DMS 273 (cell line): Measurements from ENCODE around the gene RFT1.

Source experiments
- DNase-seq: peaks from one replicate; lab custom pipeline; 2025; ENCODE audit not compliant: unreplicated experiment; lab: John Stamatoyannopoulos, UW

The RFT1 gene

DNA sequence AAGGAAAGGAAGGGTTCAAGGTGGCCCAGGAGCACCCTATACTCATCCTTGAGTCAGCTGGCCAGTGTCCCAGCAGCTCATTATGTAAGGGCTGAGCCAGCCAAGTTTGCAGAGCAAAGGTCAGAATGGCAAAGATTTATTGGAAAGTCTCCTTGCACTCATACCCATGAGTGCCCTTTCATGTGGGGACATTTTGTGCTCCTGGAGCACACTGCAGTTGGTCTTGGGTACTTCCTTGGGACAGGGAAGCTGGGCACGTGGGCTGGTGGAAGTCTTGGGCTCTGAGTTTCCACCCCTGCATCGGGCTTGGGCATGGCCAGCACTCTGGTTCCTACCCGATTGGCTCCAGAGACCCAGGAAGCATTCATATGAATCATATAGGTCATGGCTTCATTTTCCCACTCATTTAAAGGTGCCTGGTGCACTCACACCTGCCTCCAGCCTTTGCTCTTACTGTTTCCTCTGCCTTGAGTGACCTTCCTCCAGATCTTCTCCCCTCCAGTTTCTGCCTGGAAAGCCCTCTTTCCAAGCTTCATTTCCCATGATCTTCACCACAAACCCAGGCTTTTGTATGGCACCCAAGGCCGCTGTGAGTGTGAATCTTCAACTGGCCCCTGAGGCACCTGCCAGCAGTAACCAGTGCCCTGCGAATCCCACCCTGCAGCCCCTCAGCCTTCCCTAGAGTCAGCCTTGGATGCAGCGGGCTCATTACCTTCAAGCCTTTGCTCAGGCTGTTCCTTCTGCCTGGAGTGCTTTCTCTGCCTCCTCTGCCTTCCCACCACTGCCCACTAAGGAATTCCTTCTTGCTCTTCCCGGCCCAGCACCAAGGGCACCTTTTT, 20.2 kb upstream of the RFT1 start:
- no peak for DNase-seq

GRCh38 chr3:53149699-53150098, 19.5 kb upstream of the RFT1 start:
- DNase-seq, result no peak

DNA sequence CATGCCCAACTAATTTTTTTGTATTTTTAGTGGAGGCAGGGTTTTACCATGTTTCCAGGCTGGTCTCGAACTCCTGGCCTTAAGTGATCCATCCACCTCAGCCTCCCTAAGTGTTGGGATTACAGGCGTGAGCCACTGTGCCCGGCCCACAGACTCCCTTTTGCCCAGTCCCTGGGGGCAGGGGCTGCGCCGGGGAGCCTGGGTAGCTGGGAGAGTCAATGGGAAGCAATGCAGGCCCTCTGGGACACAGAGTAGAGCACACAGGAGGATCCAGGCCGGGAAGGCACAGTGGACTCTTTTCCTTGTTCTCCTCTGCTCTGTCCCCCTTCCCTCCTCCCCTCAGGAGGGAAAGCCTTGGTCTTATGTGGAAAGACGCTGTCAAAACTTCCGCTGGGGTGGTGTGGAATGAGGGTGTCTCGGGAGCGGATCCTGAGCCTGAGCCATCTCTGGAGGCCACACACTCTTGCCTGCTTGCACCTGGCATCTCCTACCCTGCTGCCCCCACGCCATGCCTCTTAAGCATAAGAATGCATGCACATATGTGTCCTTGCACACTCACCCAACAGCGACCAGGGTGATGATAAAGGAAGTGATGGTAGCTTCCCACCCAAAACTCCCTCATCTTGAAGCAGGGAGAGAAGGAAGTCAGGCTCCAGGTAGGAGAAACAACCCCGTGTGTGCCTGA, 18.9 kb upstream of the RFT1 start:
- no peak for DNase-seq

DNA sequence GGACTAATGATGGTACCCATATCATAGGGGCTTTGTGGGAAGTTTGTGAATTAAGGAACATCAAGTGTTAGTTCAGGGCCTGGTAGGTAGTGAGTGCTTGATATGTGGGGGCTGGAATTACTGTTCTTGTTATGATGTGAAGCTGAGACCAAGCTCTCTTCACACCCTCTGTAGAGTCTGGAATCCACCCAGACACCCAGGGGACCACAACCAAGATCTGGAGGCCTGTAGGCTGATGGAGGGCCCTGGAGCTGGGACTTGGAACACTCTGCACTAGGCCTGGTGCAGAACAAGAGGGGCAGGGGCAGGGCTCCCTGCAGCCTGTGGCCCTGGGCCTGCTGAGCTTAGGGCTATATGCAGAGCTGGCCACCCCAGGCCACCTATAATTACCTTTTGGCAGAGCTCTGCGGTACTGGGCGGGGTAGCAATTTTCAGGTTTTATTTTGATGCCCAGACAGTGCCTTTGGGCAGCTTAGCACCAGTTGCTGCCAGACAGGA, 17.7 kb upstream of the RFT1 start:
- DNase-seq, result no peak

- no peak for DNase-seq
Observed at GRCh38 chr3:53147151-53147902, 17.1 kb upstream of the RFT1 start.

DNA sequence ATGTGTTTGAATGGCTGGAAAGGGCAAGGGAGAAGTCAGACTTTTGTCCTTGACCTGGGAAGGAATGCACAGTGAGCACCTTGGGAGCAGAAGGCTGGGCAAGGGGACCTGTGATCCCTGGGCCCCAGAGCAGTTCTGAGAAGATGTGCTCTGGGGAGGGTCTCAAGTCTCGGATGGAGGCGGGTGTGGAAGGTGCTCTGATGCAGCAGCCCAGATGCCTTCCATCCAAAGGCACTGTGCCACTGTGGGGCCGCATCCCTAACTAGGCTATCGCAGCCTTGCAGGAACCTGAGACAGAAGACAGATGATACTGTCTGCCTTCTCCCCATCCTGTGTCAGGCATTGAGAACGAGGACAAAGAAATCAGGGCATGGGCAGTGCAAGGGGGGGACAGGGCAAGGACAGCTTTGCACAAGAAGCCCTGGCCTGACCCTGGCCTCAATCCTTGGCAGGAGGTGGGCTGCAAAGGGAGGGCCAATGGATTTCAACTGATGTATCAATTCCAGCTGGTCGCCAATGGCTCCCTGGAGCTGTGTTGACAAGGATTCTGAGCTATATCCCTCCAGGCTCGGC, 16.2 kb upstream of the RFT1 start:
- no peak for DNase-seq

DNA sequence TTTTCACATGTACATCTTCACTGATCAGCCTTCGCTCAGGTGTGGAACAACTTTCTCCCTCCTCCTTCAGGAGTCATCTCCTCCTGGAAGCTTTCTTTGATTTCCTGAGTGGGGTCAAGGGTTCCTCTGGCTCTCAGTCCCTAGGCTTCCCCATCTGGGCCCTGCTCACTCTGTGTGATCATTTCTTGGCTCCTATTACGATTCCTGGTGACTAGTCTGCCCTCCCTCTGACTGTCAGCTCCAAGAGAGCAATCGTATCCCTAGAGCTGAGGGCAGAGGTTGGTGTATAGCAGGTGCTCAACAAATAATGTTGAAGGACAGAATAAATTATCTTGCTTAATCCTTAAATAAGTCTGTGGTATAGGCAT, 15.5 kb upstream of the RFT1 start:
- DNase-seq, result no peak

DNA sequence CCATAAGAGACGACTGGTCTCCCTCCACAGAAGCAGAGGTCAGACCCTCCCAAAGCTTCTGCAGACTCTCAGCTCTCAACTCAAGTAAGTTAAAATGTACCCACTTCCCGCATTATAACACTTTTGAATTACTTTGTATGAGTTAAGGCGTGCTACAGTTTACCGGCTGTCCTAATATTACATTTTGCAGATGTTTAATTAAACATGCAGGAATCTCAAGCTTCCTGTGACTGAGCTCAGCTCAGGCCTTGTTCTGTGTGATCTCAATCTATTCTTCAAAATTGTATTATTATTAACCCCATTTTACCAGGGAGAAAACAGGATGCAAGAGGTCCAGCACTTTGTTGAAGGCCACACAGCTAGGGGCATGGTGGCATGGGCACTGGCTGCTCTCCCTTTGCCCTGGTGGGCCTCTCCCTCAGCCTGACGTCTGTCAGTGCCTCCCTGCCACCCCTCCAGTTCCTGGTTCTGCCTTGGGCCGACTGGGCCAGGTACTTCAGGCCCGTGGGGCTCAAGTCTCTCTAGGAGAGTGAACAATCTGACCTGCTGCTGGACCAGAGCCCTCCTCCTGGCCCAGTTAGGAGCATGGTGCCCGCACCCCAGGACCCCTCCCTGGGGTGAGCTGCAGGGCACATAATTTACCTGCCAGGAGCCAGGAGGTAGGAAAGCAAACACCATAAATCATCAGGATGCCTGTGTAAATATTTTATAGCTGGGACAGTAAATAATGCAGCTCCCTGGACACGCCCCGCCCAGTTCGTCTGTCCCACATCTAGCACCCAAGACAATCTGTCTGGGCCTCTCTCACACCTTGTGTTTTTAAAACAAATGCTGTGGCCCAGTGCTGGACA, 14.9 kb upstream of the RFT1 start:
- no peak for DNase-seq

GRCh38 chr3:53144446-53144845, 14.2 kb upstream of the RFT1 start:
- DNase-seq, result no peak

DNA sequence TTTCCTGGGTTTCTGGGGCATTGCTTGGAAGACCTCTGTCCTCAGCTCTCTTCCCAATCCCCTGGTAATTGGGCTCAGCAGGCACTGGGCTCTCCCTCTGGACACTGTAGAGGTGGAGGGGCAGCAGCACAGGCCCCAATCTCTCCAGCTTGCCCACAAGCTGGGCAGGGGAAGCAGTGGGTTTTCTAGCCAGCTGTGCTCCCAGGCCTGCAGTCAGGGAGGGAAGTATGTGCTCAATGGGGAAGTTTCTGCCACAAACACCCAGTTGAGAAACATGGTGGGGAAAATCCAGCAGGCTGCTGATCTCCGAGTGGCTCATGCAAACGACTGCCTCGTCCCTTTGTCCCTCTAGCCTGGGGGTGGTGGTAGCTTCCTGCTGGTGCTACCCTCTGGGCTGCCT, 12.8 kb upstream of the RFT1 start:
- no peak for DNase-seq

GRCh38 chr3:53140847-53141845, 10.9 kb upstream of the RFT1 start:
- no peak for DNase-seq

DNA sequence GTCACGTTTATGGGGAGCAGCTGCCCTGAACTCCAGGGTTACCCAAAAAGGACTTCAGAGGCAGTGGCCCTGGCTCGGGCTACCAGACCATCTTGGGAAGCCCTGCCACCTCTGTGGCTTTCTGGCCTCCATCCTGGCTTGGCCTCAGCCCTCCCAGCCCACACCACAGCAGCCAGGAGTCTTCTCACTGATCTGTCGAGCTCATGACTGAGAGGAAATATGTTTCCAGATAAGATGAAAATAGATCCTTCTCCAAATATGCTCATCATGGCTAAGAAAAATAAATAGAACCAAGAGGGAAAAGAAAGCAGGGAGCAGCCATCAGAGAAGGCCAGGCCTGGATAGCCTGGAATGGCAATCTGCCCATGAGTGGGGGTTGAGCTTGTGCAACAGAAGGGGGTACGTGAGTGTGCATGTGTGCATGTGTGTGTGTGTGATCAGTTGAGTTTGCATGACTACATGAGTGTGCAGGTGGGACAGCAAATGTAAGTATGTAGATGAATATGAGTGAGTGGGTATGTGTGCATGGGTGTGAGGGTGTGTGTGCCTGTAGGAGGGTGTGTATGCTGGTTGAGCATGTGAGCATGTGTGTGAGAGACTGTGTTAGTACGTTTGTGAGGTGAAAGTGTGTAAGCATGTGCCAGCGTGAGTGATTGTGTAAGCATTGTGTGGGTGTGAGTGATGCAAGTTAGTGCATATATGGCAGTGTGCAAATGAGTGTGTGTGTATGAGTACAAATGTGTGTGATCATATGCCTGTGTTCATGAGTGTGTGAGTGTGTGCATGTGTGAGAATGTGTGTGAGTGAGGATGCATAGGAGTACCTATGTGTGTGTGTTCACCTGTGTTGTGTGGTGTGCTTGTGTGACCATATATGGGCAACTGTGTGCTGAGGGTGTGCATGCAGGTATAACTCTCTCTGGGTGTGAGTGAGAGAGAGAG, 9.9 kb upstream of the RFT1 start:
- DNase-seq, result no peak

DNA sequence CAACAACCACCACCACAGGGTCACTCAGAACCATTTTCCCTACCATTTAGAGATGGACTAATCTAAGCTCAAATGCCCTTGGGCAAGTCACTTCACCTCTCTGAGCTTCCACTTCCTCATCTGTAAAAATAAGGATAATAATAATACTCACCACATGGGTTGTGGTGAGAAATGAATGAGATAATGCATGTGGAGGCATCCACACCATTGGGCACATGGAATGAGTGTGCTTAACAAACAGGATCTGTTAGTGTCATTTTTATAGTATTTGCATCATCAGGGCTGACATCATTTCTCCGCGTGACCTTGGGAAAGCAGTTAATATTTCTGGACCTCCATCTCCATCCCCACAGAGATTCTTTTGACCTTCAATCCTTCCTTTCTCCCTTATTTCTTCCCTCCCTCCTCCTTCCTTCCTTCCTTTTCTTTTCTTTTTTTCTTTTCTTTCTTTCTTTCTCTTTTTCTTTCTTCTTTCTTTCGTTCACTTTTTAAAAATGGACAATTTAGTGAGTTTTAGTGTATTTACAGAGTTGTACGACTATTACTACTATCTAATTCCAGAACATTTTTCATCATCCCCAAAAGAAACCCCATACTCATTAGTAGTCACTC, 7.7 kb upstream of the RFT1 start:
- DNase-seq, result no peak

- no peak for DNase-seq
Observed at GRCh38 chr3:53137221-53137620, 7.0 kb upstream of the RFT1 start.

DNA sequence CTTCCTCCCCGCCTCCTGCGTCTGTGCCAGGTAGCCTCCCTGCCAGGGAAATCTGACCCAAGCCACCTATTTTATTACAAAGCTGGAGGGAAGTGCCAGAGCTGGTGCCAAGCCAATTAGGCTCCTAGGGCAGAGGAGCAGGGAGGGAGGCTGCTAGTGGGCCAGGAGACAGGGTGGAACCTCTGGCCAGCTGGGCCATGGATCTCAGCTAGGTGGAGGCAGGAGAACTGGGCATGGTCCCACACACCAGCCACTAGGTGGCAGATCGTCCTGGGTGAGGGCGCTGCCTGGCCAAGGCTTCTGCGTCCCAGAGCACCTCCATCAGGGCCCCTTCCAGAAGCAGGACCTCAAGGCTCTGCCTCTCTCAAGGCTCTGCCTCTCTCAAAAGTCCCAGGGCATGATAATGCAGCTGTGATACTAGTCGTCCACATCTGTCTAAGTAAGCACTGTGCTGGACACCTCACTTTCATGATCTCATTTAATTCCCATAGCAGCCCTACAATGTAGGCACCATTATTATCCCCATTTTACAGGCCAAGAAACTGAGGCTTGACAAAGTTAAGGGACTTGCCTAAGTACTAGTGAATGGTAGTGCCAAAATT, 4.5 kb upstream of the RFT1 start:
- DNase-seq, result peak; percentile 80

DNA sequence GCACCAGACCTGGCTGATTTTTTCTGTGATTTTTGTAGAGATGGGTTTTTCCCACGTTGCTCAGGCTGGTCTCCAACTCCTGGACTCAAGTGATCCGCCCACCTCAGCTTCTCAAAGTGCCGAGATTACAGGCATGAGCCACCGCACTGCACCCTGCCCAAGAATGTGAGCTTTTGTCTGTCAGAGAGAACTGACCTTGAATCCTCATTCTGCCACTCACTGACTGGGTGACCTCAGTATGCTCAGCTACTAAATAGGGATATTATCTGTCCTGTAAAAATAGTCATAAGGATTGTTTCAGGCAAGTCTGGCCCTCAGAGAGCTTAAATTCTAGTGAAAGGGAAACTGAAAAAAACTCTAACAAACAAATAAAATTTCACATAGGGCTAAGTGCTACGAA, 2.1 kb upstream of the RFT1 start:
- DNase-seq, result no peak

DNA sequence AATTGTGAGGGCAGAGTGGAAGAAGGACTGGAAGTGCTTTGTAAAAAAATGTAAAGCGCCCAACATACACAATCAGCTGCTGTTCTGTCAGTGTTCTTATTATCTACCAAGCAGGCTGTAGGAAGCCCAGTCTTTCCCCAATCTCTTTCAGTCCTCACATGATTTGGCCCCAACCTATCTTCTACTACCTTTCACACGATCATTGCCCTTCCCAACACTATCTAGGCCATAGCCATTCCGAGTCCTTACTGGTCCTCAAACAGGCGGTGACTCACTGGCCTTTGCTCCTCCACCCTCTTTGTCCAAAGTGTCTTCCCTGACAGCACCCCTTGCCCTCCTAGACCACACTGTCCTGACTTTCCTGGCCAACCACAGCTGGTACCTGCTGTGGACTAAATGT, 861 bp upstream of the RFT1 start:
- DNase-seq, result no peak
